K562 (cell line): ENCODE results near the gene OR4L1.

Experiments
- EZH2 ChIP-seq: IDR thresholded peaks from 2 replicates; pipeline ENCODE4 v1.6.1; 2012; ENCODE audit warnings: low read depth, mild to moderate bottlenecking, inconsistent platforms, low read length, borderline replicate concordance
- JUN ChIP-seq, 2 experiments: sonication (generic) in 1 of 2; formaldehyde crosslinking in 1 of 2; IDR thresholded peaks; 2 replicates each; pipeline versions ENCODE4 v1.6.1 to v1.8.0; 2012 to 2022; ENCODE audit warnings: borderline replicate concordance in 2 of 2, mild to moderate bottlenecking in 2 of 2, improper control_type of control experiment in 1 of 2, low read depth in 1 of 2, low read length in 1 of 2, missing genetic modification reagents in 1 of 2
- STAG1 ChIP-seq: sonication (generic); formaldehyde crosslinking; IDR thresholded peaks from 2 replicates; pipeline ENCODE4 v1.5.0; 2020; ENCODE audit warnings: missing genetic modification reagents, borderline replicate concordance
- TF ChIP-seq, protein P1 (sequence below), 3 experiments: IDR thresholded peaks in 2 of 3; conservative IDR thresholded peaks in 1 of 3; 2 replicates each; pipeline ENCODE4 v1.5.1; 2011 to 2012; ENCODE audit warnings: low read length in 3 of 3, mild to moderate bottlenecking in 3 of 3, control low read depth in 2 of 3, improper control_type of control experiment in 1 of 3, inconsistent platforms in 1 of 3, low read depth in 1 of 3, mixed read lengths in 1 of 3, moderate library complexity in 1 of 3; ENCODE audit not compliant: insufficient read depth in 2 of 3

DNA sequence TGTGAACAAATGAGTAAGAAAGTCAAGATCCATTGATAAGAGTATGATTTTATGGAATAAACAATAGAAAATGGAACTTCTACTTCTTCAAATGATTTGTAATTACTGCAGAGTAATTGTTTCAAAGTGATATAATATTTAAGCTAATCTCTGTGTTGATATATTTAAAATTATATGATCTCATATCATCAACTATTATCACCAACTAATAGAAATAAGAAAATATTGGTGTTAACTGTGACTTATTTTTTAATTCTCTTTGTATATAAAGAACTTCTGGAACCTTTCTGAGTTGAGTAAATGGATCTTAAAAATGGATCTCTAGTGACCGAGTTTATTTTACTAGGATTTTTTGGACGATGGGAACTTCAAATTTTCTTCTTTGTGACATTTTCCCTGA is at the start of gene OR4L1:
- TF ChIP-seq EZH2: no peak
- no peak for TF ChIP-seq JUN (IDR thresholded peaks at IDR 0.05; ENCODE audit: borderline replicate concordance, low read depth, low read length)
- no peak for TF ChIP-seq JUN (CRISPR knock-in tag; IDR thresholded peaks at IDR 0.05; ENCODE audit: borderline replicate concordance)
- TF ChIP-seq STAG1: no peak
- TF ChIP-seq, protein P1, sequence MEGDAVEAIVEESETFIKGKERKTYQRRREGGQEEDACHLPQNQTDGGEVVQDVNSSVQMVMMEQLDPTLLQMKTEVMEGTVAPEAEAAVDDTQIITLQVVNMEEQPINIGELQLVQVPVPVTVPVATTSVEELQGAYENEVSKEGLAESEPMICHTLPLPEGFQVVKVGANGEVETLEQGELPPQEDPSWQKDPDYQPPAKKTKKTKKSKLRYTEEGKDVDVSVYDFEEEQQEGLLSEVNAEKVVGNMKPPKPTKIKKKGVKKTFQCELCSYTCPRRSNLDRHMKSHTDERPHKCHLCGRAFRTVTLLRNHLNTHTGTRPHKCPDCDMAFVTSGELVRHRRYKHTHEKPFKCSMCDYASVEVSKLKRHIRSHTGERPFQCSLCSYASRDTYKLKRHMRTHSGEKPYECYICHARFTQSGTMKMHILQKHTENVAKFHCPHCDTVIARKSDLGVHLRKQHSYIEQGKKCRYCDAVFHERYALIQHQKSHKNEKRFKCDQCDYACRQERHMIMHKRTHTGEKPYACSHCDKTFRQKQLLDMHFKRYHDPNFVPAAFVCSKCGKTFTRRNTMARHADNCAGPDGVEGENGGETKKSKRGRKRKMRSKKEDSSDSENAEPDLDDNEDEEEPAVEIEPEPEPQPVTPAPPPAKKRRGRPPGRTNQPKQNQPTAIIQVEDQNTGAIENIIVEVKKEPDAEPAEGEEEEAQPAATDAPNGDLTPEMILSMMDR (IDR thresholded peaks at IDR 0.05 in 2 of 3, conservative IDR thresholded peaks at IDR 0.05 in 1 of 3; ENCODE audit: insufficient read depth in 2 of 3, low read depth in 1 of 3, low read length in 3 of 3): no peak
